HS-5 (cell line): ENCODE results near the gene FXYD7.
"Not testable (repeated sequence)": the region's sequence is repeated elsewhere in the genome, so short reads cannot be mapped to it uniquely, and the experiment has no call there.

Source experiments
- DNase-seq: peaks from one replicate; pipeline ENCODE4 v3.0.0-alpha.2; 2012; ENCODE audit warnings: low read depth

Gene FXYD7

GRCh38 chr19:35127871-35128270 is 15.2 kb upstream of the FXYD7 start:
- DNase-seq: no peak

- no peak for DNase-seq
Measured at GRCh38 chr19:35128398-35129057, 14.5 kb upstream of the FXYD7 start.

DNA sequence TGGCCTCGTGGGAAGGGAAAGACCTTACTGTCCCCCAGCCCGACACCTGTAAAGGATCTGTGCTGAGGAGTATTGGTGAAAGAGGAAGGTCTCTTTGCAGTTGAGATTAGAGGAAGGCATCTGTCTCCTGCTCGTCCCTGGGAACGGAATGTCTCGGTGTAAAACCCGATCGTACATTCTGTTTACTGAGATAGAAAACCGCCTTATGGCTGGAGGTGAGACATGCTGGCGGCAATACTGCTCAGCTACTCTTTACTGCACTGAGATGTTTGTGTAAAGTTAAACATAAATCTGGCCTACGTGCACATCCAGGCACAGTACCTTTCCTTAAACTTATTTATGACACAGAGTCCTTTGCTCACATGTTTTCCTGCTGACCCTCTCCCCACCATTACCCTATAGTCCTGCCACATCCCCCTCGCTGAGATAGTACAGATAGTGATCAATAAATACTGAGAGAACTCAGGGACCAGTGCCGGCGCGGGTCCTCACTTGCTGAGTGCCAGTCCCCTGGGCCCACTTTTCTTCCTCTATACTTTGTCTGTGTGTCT is 13.3 kb upstream of the FXYD7 start:
- not testable (repeated sequence) for DNase-seq

- DNase-seq: no peak
Measured at GRCh38 chr19:35130761-35131720, 12.0 kb upstream of the FXYD7 start.

DNA sequence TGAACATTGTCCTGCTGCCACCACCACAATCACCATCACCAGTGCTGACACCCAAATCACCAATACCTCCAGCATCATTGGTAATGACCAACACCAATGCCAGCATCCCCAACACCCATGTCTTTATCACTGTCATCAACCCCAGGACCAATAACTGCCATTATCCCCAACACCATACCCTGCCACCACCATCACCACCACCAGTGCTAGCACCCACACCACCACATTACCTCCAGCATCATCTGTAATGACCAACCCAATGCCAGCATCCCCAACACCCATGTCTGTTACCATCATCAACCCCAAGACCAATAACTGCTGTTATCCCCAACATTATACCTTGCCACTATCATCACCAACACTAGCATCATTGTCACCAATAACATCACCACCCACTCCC is 10.8 kb upstream of the FXYD7 start:
- DNase-seq: no peak

GRCh38 chr19:35133826-35134225 is 9.2 kb upstream of the FXYD7 start:
- no peak for DNase-seq

GRCh38 chr19:35134601-35135242 is 8.3 kb upstream of the FXYD7 start, which contains the start of gene LGI4:
TSS of gene LGI4 (minus strand) at chr19:35135059. CDS start at chr19:35134680, 379 bp downstream.
- DNase-seq: no peak

DNA sequence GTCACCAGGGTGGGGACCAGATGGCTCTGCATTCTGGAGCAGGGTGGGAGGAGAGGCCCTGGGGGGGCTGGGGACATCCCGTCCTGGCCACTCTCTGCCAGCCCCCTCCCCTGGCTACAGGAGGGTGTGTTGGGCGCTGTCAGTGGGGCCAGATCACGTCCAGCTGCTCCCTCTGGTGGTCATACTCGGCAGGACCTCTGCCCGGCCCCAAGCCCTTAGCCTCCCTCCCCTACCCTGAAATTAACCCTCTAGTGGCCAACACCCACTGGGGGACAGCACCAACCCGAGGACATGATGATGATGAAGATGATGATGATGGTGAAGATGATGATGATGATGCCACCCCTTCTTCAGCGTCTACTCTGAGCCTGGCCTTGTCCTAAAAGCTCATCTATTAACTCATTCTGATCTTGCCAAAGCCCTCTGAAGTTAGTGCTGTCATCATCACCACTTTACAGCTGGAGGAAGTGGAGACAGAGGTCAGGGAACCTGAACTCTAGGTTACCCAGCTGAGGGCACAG is 7.6 kb upstream of the FXYD7 start:
- no peak for DNase-seq

DNA sequence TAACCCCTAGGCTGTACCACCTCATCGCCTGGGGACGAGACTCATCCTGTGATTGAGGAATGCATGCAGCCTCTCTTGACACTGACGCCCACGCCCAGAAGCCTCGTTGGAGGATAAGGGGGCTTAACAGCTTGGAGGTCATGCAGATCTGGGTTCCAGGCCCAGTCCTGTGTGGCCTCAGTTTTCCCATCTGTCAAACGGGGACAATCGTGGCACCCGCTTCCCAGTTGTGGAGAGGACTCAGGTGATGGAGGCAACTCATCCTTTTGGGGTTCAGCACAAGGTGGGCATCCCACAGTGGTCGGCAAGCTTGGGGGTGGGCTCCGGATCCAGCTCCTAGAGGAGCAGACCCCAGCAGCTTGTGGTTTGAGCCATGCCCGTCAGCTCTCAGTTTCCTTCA is 6.8 kb upstream of the FXYD7 start:
- no peak for DNase-seq

GRCh38 chr19:35136977-35137702 is 5.9 kb upstream of the FXYD7 start:
- DNase-seq: no peak

DNA sequence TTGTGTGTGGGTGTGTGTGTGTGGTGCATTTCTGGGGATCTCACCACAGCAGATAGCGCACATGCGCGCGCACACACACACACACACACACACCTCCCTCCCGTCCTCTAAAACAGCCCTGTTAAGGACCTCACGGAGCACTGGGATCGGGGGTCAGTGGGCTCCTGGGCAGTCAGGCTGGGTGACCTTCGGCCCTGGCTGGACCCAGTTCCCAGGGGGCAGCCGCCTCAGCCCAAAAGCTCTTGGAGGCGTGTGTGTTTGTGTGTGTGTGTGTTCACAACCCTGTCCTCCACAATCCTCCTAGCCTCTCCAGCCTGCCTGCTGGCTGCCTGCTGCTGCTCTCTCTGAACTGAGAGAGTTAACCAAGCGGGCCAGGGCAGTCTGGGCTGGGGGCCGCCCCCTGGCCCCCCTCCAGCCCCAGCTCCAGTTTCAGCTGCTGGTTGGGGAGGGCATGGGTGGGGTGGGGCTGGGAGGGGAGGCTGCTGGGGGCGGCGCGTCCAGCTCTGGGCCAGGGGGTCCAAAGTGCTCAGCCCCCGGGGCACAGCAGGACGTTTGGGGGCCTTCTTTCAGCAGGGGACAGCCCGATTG is 4.7 kb upstream of the FXYD7 start, which contains the start of gene FXYD1:
TSS of gene FXYD1 (plus strand) at position 520 of the 588 bp plus-strand sequence. CDS start 1,256 bp downstream, outside the sequence.
- no peak for DNase-seq

DNA sequence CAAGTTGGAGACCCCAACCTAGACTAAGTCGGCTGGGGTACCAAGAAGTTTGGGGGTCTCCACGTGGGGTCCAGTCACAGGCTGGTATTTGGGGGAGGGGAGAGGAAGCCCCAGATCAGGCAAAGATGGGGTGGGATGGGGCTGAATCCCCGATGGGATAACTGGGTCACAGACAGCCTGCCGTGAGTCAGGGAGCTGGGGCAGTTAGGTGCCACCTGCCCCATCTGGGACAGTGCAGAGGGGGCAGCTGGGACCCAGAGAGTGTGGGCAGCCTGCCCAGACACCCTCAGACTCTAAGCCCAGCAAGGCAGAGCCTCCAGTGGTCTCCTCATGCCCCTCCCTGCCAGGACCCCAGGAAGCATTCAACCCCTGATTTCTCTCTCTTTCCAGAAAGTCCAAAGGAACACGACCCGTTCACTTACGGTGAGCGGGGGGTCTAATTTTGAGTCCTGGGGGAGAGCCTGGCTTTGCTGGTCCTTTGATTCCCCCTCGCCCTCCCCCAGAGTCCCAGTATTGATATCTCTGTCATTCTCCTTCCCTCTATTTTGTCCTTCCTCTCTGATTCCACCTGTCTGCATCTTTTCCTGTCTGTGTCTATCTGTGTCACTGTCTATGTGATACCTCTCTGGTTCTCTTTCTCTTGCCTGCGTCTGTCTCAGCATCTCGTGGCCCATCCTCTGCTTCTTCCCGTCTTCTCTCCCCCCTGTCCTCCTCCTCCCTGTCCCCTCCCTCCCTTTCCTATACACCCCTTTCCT is 2.7 kb upstream of the FXYD7 start:
- DNase-seq: no peak

DNA sequence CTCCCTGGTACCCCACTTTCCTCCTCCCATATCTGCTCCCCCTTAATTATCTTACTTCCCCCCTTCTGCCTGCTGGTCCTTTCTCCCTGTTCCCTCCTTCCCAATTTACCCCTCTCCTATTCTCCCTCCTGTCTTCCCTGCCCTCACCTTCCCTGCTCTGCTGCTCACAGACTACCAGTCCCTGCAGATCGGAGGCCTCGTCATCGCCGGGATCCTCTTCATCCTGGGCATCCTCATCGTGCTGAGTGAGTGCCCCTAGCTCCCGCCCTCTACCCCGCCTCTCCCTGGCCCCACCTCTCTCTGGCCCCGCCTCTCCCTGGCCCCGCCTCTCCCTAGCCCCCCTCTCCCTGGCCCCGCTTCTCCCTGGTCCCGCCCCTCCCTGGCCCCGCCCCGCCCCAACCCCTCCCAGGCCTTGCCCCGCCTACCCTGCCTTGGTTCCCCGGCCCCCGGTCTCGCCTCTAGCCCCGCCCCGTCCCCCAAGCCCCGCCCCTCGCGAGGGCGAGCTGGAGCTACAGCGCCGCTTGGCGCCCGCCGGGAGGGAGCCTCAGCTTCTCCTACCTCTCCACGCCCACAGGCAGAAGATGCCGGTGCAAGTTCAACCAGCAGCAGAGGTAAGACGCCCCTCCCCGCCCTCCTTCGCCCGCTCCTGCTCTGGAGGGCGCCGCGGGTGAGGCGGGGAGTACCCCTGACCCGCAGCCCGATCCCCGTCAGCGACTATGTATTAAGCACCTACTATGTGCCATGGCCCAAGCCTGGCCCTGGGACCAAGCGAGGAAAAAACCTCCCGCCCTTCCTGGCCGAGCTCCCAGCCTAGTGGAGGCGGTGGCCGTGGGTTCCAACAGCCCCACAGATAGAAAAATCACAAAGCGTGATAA is 1.9 kb upstream of the FXYD7 start:
- no peak for DNase-seq

GRCh38 chr19:35141837-35142605 is 1.0 kb upstream of the FXYD7 start:
- DNase-seq: no peak

- DNase-seq: no peak
Measured at GRCh38 chr19:35142606-35143230, 337 bp upstream of the FXYD7 start.

- DNase-seq: no peak
Measured at GRCh38 chr19:35143818-35144217, 763 bp downstream of the FXYD7 start.

- no peak for DNase-seq
Measured at GRCh38 chr19:35144259-35144599, 1.2 kb downstream of the FXYD7 start.
